ENCODE measurements around the gene TENM4.

The TENM4 gene

DNA sequence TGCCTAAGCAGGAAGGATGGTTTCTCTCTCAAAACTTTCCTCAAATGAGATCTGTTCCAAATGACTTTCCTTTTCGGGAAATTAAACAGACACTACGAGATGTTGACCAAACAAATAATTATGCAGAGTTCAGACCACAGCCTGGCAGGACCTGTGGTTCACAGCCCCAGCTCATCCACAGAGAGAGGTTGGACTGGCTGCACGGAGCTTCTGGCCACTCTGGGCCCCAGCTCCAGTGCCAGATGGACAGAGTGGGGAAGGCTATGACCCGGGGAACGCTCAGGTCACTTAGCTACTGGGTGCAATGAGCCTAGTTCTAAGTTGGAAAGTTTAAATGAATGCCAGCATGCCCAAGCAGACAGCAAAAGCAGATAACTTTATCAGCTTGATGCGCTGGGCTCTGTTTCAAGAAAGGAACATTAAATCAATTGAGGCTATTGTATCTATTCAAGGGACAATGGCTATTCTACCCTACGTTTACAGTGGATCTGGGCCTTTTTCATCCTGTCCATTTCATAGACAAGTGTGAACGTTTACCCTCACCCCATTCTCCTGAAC, 710.5 kb downstream of the TENM4 start:
- POLR2A ChIA-PET = no interaction called here

GRCh38 chr11:78727816-78728215, 713.0 kb downstream of the TENM4 start:
- POLR2A ChIA-PET = no interaction called here
- TF ChIP-seq ARNT (IDR thresholded peaks at IDR 0.05) = no peak
- TF ChIP-seq L3MBTL2 (conservative IDR thresholded peaks at IDR 0.05) = no peak
- no peak for TF ChIP-seq ELF4 (IDR thresholded peaks at IDR 0.05)
- TF ChIP-seq, protein P1, sequence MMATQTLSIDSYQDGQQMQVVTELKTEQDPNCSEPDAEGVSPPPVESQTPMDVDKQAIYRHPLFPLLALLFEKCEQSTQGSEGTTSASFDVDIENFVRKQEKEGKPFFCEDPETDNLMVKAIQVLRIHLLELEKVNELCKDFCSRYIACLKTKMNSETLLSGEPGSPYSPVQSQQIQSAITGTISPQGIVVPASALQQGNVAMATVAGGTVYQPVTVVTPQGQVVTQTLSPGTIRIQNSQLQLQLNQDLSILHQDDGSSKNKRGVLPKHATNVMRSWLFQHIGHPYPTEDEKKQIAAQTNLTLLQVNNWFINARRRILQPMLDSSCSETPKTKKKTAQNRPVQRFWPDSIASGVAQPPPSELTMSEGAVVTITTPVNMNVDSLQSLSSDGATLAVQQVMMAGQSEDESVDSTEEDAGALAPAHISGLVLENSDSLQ (IDR thresholded peaks at IDR 0.05) = no peak
- no peak for TF ChIP-seq TARDBP (IDR thresholded peaks at IDR 0.05)
- no peak for TF ChIP-seq FOXK2 (IDR thresholded peaks at IDR 0.05)
- TF ChIP-seq HDGF (IDR thresholded peaks at IDR 0.05; ENCODE audit: borderline replicate concordance) = no peak
- CTCF ChIA-PET = no interaction called here
- DNase-seq (ENCODE audit: extremely low spot score) = no peak

More for the DNA sequence above, 710.5 kb downstream of the TENM4 start:
- DNase-seq (ENCODE audit: extremely low spot score) = no peak
- TF ChIP-seq L3MBTL2 (conservative IDR thresholded peaks at IDR 0.05) (no peak), SP1 (IDR thresholded peaks at IDR 0.05) (no peak)
- CTCF ChIA-PET = interaction anchor here (0.7 kb wide), 1 partner anchor 173 kb away, joined by 3 read pairs; no protein-coding TSS in a partner anchor

DNA sequence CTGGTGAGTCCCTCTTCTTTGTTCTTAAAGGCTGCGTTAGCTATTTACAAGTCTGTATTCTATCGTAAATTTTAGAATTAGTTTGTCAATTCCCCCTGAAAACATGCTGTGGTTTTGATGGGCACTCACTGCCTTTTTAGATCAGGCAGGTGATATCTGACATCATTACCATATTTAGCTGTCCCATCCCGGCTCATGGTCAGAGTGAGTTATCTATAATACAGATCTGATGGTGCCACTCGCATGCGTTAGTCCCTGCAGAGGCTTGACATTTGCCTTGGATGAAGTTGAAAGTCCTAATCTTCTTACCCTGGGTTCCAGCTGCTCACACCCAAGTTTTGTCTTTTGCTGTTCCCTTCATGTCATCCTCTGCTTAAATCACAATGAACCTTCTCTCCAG, 715.6 kb downstream of the TENM4 start:
- ChIA-PET CTCF (interaction anchor here (2.5 kb wide), 1 partner anchor 9 kb away, joined by 17 read pairs; no protein-coding TSS in a partner anchor), POLR2A (no interaction called here)
- TF ChIP-seq FOXA1 (IDR thresholded peaks at IDR 0.05) = no peak
- no peak for TF ChIP-seq SUZ12 (IDR thresholded peaks at IDR 0.05)
- TF ChIP-seq NFRKB (IDR thresholded peaks at IDR 0.05) = no peak
- TF ChIP-seq L3MBTL2 (conservative IDR thresholded peaks at IDR 0.05) = no peak
- TF ChIP-seq SP1 (IDR thresholded peaks at IDR 0.05) = no peak
- no peak for TF ChIP-seq HDGF (IDR thresholded peaks at IDR 0.05; ENCODE audit: borderline replicate concordance)
- TF ChIP-seq TARDBP (IDR thresholded peaks at IDR 0.05) = no peak
- no peak for TF ChIP-seq ELF4 (IDR thresholded peaks at IDR 0.05)
- no peak for TF ChIP-seq BHLHE40 (IDR thresholded peaks at IDR 0.05; ENCODE audit: borderline replicate concordance)
- TF ChIP-seq ARNT (IDR thresholded peaks at IDR 0.05) = no peak
- no peak for DNase-seq (ENCODE audit: extremely low spot score)

- CTCF ChIA-PET = interaction anchor here (1.1 to 2.7 kb wide), 2 partner anchors 76 to 77 kb away, joined by 3 to 10 read pairs; no protein-coding TSS in a partner anchor
- POLR2A ChIA-PET = no interaction called here
- TF ChIP-seq NFRKB (IDR thresholded peaks at IDR 0.05) (no peak), FOXA1 (IDR thresholded peaks at IDR 0.05) (no peak), TARDBP (IDR thresholded peaks at IDR 0.05) (no peak), SP1 (IDR thresholded peaks at IDR 0.05) (no peak), FOXM1 (IDR thresholded peaks at IDR 0.05; ENCODE audit: borderline replicate concordance) (no peak), CTBP1 (IDR thresholded peaks at IDR 0.05; ENCODE audit: borderline replicate concordance) (no peak), HDGF (IDR thresholded peaks at IDR 0.05; ENCODE audit: borderline replicate concordance) (no peak), L3MBTL2 (conservative IDR thresholded peaks at IDR 0.05) (no peak), FOXK2 (IDR thresholded peaks at IDR 0.05) (no peak), SUZ12 (IDR thresholded peaks at IDR 0.05) (no peak)
- TF ChIP-seq, protein P1 (IDR thresholded peaks at IDR 0.05) = no peak
- no peak for DNase-seq (ENCODE audit: extremely low spot score)
Measured at GRCh38 chr11:78722786-78723185, 718.0 kb downstream of the TENM4 start.

DNA sequence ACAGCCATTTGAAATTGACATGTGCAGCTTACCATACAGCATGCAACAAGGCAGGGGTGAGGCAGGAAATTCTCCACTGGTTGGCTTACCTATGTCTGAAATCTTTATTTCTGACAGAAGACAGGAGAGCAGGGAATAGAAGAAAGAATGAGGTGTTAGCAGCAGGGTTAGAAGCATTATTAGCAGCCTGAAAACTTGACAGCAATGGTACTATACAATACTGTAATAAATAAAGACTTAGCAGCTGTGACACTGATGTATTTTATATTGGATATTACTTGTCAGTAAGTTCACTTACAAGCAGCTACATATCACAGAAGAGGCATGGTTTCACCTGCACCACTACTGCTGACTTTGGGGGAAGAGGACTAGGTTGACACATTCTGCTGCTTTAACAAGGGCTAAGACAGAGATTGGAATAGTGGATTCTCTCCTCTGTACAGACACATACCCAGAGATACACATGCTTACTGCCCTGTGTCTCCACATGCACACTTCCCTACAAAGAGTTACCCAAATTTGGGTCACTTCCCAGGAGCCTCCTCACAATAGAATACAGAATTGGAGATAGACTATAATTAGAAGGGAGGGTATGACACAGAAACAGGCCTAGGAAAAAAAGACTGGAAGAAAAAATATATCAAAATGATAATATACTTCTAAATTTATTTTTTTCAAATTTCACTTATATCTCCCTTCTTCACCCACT, 720.4 kb downstream of the TENM4 start:
- DNase-seq (ENCODE audit: extremely low spot score) = no peak
- CTCF ChIA-PET = interaction anchor here (0.9 kb wide), 1 partner anchor 13 kb away, joined by 4 read pairs; no protein-coding TSS in a partner anchor

DNA sequence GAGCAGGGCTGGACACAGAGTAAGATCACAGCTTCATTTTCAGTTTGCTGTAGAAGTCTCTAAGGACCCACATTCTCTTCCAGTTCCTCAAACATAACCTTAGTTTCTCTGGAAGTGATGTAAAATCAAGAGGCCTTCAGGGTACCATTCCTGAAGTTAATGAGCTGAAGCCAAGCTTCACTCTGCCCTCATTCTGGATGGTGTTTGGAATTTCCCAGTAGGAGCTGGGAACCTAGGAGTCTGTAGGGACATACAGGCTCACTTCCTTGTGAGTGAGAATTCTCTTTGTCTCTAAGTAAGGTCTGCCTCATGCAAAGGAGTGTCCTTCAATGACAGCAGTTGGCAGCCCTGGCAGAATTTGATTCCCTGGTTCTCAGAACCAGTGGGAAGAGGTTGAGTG, 723.8 kb downstream of the TENM4 start:
- TF ChIP-seq ZNF384 (IDR thresholded peaks at IDR 0.05) (no peak), FOXA1 (IDR thresholded peaks at IDR 0.05) (no peak), ARNT (IDR thresholded peaks at IDR 0.05) (no peak), LEF1 (IDR thresholded peaks at IDR 0.05; ENCODE audit: borderline replicate concordance) (no peak), HDGF (IDR thresholded peaks at IDR 0.05; ENCODE audit: borderline replicate concordance) (no peak), FOXK2 (IDR thresholded peaks at IDR 0.05) (no peak), ELF4 (IDR thresholded peaks at IDR 0.05) (no peak)
- TF ChIP-seq, protein P1 (IDR thresholded peaks at IDR 0.05) = no peak
- POLR2A ChIA-PET = no interaction called here
- no peak for DNase-seq (ENCODE audit: extremely low spot score)
- CTCF ChIA-PET = interaction anchor here (1.1 to 5.2 kb wide), 4 partner anchors 8 to 71 kb away, joined by 3 to 80 read pairs (median 10); no protein-coding TSS in a partner anchor

More for the DNA sequence above, 720.4 kb downstream of the TENM4 start:
- no peak for TF ChIP-seq FOXK2 (IDR thresholded peaks at IDR 0.05)
- no peak for TF ChIP-seq HDGF (IDR thresholded peaks at IDR 0.05; ENCODE audit: borderline replicate concordance)
- no peak for TF ChIP-seq L3MBTL2 (conservative IDR thresholded peaks at IDR 0.05)
- no peak for TF ChIP-seq BHLHE40 (IDR thresholded peaks at IDR 0.05; ENCODE audit: borderline replicate concordance)
- no peak for TF ChIP-seq CTBP1 (IDR thresholded peaks at IDR 0.05; ENCODE audit: borderline replicate concordance)
- TF ChIP-seq ARNT (IDR thresholded peaks at IDR 0.05) = no peak
- no peak for TF ChIP-seq LEF1 (IDR thresholded peaks at IDR 0.05; ENCODE audit: borderline replicate concordance)
- no peak for TF ChIP-seq ZNF384 (IDR thresholded peaks at IDR 0.05)
- no peak for TF ChIP-seq TARDBP (IDR thresholded peaks at IDR 0.05)
- TF ChIP-seq NFRKB (IDR thresholded peaks at IDR 0.05) = no peak
- TF ChIP-seq, protein P1 (IDR thresholded peaks at IDR 0.05) = no peak
- no peak for TF ChIP-seq SUZ12 (IDR thresholded peaks at IDR 0.05)
- no peak for TF ChIP-seq FOXM1 (IDR thresholded peaks at IDR 0.05; ENCODE audit: borderline replicate concordance)
- no peak for TF ChIP-seq SP1 (IDR thresholded peaks at IDR 0.05)
- TF ChIP-seq FOXA1 (IDR thresholded peaks at IDR 0.05) = no peak
- no peak for TF ChIP-seq ELF4 (IDR thresholded peaks at IDR 0.05)
- POLR2A ChIA-PET = no interaction called here

All from HEK293T (cell line).